PFSK-1 (cell line): Measurements from ENCODE around the gene PCSK2.

Experiments used
- FOXP2 ChIP-seq: optimal IDR thresholded peaks from 2 replicates; pipeline ENCODE3; 2011; ENCODE audit warnings: borderline replicate concordance, control low read depth, inconsistent platforms; ENCODE audit not compliant: insufficient read depth; ENCODE audit errors: extremely low read length, extremely low read depth
- POLR2AphosphoS5 ChIP-seq: IDR thresholded peaks from 2 replicates; pipeline ENCODE4 v1.6.1; 2012; ENCODE audit warnings: low read depth, mild to moderate bottlenecking, control low read depth, low read length, moderate library complexity
- REST ChIP-seq, 2 experiments: IDR thresholded peaks; 2 replicates each; pipeline versions ENCODE4 v1.6.1 to v1.8.0; 2011 to 2012; ENCODE audit warnings: low read depth in 2 of 2, low read length in 2 of 2, control low read depth in 1 of 2, inconsistent platforms in 1 of 2, mild to moderate bottlenecking in 1 of 2, moderate library complexity in 1 of 2; ENCODE audit not compliant: insufficient read depth in 1 of 2
- SIN3A ChIP-seq: IDR thresholded peaks from 2 replicates; pipeline ENCODE4 v1.6.1; 2012; ENCODE audit warnings: mild to moderate bottlenecking, low read length, moderate library complexity, borderline replicate concordance; ENCODE audit not compliant: insufficient read depth
- TAF1 ChIP-seq: IDR thresholded peaks from 2 replicates; pipeline ENCODE4 v1.6.1; 2012; ENCODE audit warnings: low read length, control low read depth, borderline replicate concordance; ENCODE audit not compliant: insufficient read depth

PCSK2 gene

GRCh38 chr20:17438436-17439039, 211.7 kb downstream of the PCSK2 start:
- no peak for TF ChIP-seq TAF1
- TF ChIP-seq POLR2AphosphoS5: no peak
- TF ChIP-seq FOXP2: no peak
- no peak for TF ChIP-seq REST (IDR thresholded peaks at IDR 0.05; ENCODE audit: insufficient read depth in 1 of 2, low read depth in 2 of 2, low read length in 2 of 2)
- TF ChIP-seq SIN3A: no peak

DNA sequence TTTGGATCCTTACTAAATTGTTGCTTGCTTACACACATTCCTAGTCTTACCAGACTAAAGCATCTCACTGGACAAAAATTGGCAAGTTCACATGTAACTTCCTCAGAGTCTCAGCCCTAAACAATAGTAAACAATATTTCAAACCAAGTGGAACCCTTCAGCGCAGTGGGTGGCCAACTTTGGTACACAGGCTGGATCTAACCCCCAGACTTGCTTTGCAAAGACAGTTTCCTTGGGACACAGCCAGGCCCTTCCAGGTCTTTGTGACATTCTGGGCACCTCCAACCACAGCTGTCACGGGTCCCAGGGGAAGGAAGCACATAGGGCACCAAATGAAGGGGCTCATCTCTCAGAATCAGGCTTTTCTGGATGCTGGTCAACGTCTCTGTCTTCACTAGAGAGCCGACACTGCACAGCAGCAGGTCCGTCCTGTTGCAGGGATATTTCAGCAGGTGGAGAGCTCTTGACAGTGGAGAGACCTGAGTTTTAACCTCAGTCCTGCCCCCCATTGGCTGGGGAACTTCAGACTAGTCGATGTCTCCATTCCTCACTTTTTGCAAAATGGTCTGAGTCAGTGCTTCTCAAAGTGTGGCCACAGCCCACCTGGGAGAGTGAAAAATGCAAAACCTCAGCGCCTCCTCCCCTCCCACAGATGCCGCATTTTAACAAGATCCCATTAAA, 212.9 kb downstream of the PCSK2 start:
- peak in 1 of 2 experiments; percentile 44; a peak in 1 of 4 replicates for TF ChIP-seq REST (IDR thresholded peaks at IDR 0.05; ENCODE audit: insufficient read depth in 1 of 2, low read depth in 2 of 2, low read length in 2 of 2)
- TF ChIP-seq FOXP2: no peak

- TF ChIP-seq FOXP2 (no peak), SIN3A (no peak), REST (IDR thresholded peaks at IDR 0.05; ENCODE audit: insufficient read depth in 1 of 2, low read depth in 2 of 2, low read length in 2 of 2) (no peak), POLR2AphosphoS5 (no peak), TAF1 (no peak)
These were observed 214.9 kb downstream of the PCSK2 start for GRCh38 chr20:17441745-17442144.

- TF ChIP-seq REST (IDR thresholded peaks at IDR 0.05; ENCODE audit: insufficient read depth in 1 of 2, low read depth in 2 of 2, low read length in 2 of 2) (no peak), TAF1 (no peak), FOXP2 (no peak), POLR2AphosphoS5 (no peak), SIN3A (no peak)
These were observed 215.7 kb downstream of the PCSK2 start for GRCh38 chr20:17442588-17442987.
